HG03469 (cell line): ENCODE results near the gene RTL10.

Experiments
- ATAC-seq: cut with Tn5 transposase; IDR thresholded peaks from one replicate; pipeline ENCODE4 v1.9.1; 2021; ENCODE audit warnings: mild to moderate bottlenecking, moderate library complexity, moderate number of reproducible peaks; ENCODE audit not compliant: unreplicated experiment

RTL10 gene

GRCh38 chr22:19812910-19813309 lies 41.8 kb downstream of the RTL10 start:
- ATAC-seq: no peak

- no peak for ATAC-seq
Observed at GRCh38 chr22:19811811-19812771, 42.6 kb downstream of the RTL10 start.

GRCh38 chr22:19811211-19811621 lies 43.5 kb downstream of the RTL10 start:
- ATAC-seq: no peak

- no peak for ATAC-seq
Observed at GRCh38 chr22:19810381-19811201, 44.1 kb downstream of the RTL10 start.

GRCh38 chr22:19809741-19810140 lies 44.9 kb downstream of the RTL10 start:
- no peak for ATAC-seq

GRCh38 chr22:19808873-19809478 lies 45.7 kb downstream of the RTL10 start:
- no peak for ATAC-seq

- no peak for ATAC-seq
Observed at GRCh38 chr22:19807914-19808872, 46.5 kb downstream of the RTL10 start.

GRCh38 chr22:19807161-19807913 lies 47.3 kb downstream of the RTL10 start:
- no peak for ATAC-seq

GRCh38 chr22:19806213-19807160 lies 48.2 kb downstream of the RTL10 start:
- no peak for ATAC-seq

- no peak for ATAC-seq
Observed at GRCh38 chr22:19805821-19806212, 48.9 kb downstream of the RTL10 start.
